GM12892 (cell line): Measurements from ENCODE around the gene PITPNC1.

Experiments
- POLR2A ChIP-seq: IDR thresholded peaks from 2 replicates; pipeline ENCODE4 v1.6.1; 2011; ENCODE audit warnings: low read depth, low read length, control low read depth
- POLR2AphosphoS5 ChIP-seq: IDR thresholded peaks from 2 replicates; pipeline ENCODE4 v1.6.1; 2011; ENCODE audit warnings: low read depth, low read length, control low read depth
- TAF1 ChIP-seq: IDR thresholded peaks from 2 replicates; pipeline ENCODE4 v1.6.1; 2011; ENCODE audit warnings: low read depth, mild to moderate bottlenecking, control low read depth, low read length, borderline replicate concordance

GRCh38 chr17:67442787-67443624 lies 65.9 kb downstream of the PITPNC1 start:
- TF ChIP-seq TAF1 (no peak), POLR2A (no peak), POLR2AphosphoS5 (no peak)
